Activated CD8-positive, alpha-beta T cell treated with anti-CD3 and anti-CD28 coated beads for 36 hours (primary cell): ENCODE results near the gene LARP6. TPM values are rescaled to one million over a fixed set of nuclear protein-coding genes. Genes with fewer than 3 reads are reported as not detected.

Experiments
- ATAC-seq: fragments of 200-7000 bp; cut with Tn5 transposase; one replicate; pipeline ENCODE4 v1.10.0; 2021; ENCODE audit warnings: mild to moderate bottlenecking, moderate library complexity
- CTCF ChIA-PET: fragments of 350-600 bp; sonication (Branson Sonifier 250); formaldehyde crosslinking; loops from one replicate; lab custom pipeline; 2021; ENCODE audit warnings: antibody characterized with exemption; lab: Charles Lee
- POLR2A ChIA-PET: fragments of 350-600 bp; sonication (Branson Sonifier 250); formaldehyde crosslinking; loops from one replicate; lab custom pipeline; 2021; ENCODE audit warnings: antibody characterized with exemption; lab: Charles Lee
- DNase-seq: peaks from one replicate; pipeline ENCODE4 v3.0.0-alpha.2; 2020
- H3K27ac Mint-ChIP-seq: one replicate; pipeline ENCODE4 v1.8.0; 2021; ENCODE audit warnings: mild to moderate bottlenecking, mixed read lengths
- H3K27me3 Mint-ChIP-seq: one replicate; pipeline ENCODE4 v1.8.0; 2021; ENCODE audit warnings: mixed read lengths
- H3K36me3 Mint-ChIP-seq: one replicate; pipeline ENCODE4 v1.8.0; 2021; ENCODE audit warnings: low read depth, mixed read lengths
- H3K4me1 Mint-ChIP-seq: one replicate; pipeline ENCODE4 v1.8.0; 2021; ENCODE audit warnings: low read depth, mixed read lengths
- H3K4me3 Mint-ChIP-seq: one replicate; pipeline ENCODE4 v1.8.0; 2021; ENCODE audit warnings: mild to moderate bottlenecking, moderate library complexity, mixed read lengths
- H3K9me3 Mint-ChIP-seq: one replicate; pipeline ENCODE4 v1.8.0; 2021; ENCODE audit warnings: mixed read lengths
- CTCF ChIP-seq: fragments of 200-600 bp; IDR thresholded peaks from one replicate; pipeline ENCODE4 v1.8.0; 2022; ENCODE audit warnings: antibody characterized with exemption, mild to moderate bottlenecking
- intact Hi-C: fragments of 100-400 bp; cut with micrococcal nuclease; formaldehyde crosslinking; loops from one replicate; pipeline ENCODE4 v1.10.0; 2022
- total RNA-seq, 2 experiments: library from RNA; stranded (reverse); gene quantifications; one replicate each; pipeline ENCODE4 v1.2.3, GENCODE V29; 2021

The LARP6 gene
- total RNA-seq, 2 experiments from 2014 or later = 0.36 to 0.41 TPM

- Mint-ChIP-seq H3K4me3 (no peak overlapping the region), H3K27me3 (peaks cover 46% of the 10 kb centered on the region), H3K36me3 (no peaks in the 10 kb centered on the region), H3K4me1 (peaks cover 6% of the 10 kb centered on the region), H3K27ac (no peak overlapping the region), H3K9me3 (no peaks in the 10 kb centered on the region)
- POLR2A ChIA-PET = no interaction called here
- TF ChIP-seq CTCF = no peak
- ATAC-seq (no peak), DNase-seq (no peak)
- CTCF ChIA-PET = no interaction called here
- intact Hi-C loops = no loop called here
These were observed 2.1 kb downstream of the LARP6 start for GRCh38 chr15:70851889-70852288.

- no peaks in the 10 kb centered on the region for H3K36me3 Mint-ChIP-seq
- ATAC-seq (no peak), DNase-seq (no peak)
- POLR2A ChIA-PET = no interaction called here
- no peak overlapping the region for H3K4me3 Mint-ChIP-seq
- CTCF ChIA-PET = interaction anchor here (1.3 kb wide), 1 partner anchor 21 kb away, joined by 5 read pairs; no protein-coding TSS in a partner anchor
- no peak for TF ChIP-seq CTCF
- H3K27ac Mint-ChIP-seq = no peak overlapping the region
- H3K9me3 Mint-ChIP-seq = no peaks in the 10 kb centered on the region
- no peaks in the 10 kb centered on the region for H3K4me1 Mint-ChIP-seq
- H3K27me3 Mint-ChIP-seq = peaks cover 16% of the 10 kb centered on the region
- intact Hi-C loops = no loop called here
These were observed 8.2 kb downstream of the LARP6 start for GRCh38 chr15:70845602-70846360.

GRCh38 chr15:70837476-70837875, 16.5 kb downstream of the LARP6 start:
- H3K9me3 Mint-ChIP-seq = no peaks in the 10 kb centered on the region
- CTCF ChIA-PET = interaction anchor here (1.1 kb wide), 1 partner anchor 26 kb away, joined by 3 read pairs; no protein-coding TSS in a partner anchor
- ATAC-seq (no peak), DNase-seq (no peak)
- POLR2A ChIA-PET = no interaction called here
- no peak for TF ChIP-seq CTCF
- H3K27me3 Mint-ChIP-seq = peaks cover 3% of the 10 kb centered on the region
- intact Hi-C loops = no loop called here
- no peak overlapping the region for H3K4me3 Mint-ChIP-seq
- H3K4me1 Mint-ChIP-seq = no peaks in the 10 kb centered on the region
- H3K27ac Mint-ChIP-seq = no peak overlapping the region
- H3K36me3 Mint-ChIP-seq = no peaks in the 10 kb centered on the region

- ChIA-PET POLR2A (no interaction called here), CTCF (interaction anchor here (1.7 kb wide), 1 partner anchor 11 kb away, joined by 7 read pairs; no protein-coding TSS in a partner anchor)
- ATAC-seq (no peak), DNase-seq (no peak)
- Mint-ChIP-seq H3K4me3 (no peak overlapping the region), H3K27ac (no peak overlapping the region), H3K4me1 (no peaks in the 10 kb centered on the region), H3K27me3 (peaks cover 3% of the 10 kb centered on the region), H3K36me3 (no peaks in the 10 kb centered on the region), H3K9me3 (no peaks in the 10 kb centered on the region)
- no peak for TF ChIP-seq CTCF
- intact Hi-C loops = no loop called here
These were observed 18.1 kb downstream of the LARP6 start for GRCh38 chr15:70835841-70836240.

GRCh38 chr15:70835415-70835814, 18.5 kb downstream of the LARP6 start:
- DNase-seq (no peak), ATAC-seq (no peak)
- Mint-ChIP-seq H3K36me3 (no peaks in the 10 kb centered on the region), H3K9me3 (no peaks in the 10 kb centered on the region), H3K27ac (no peak overlapping the region), H3K4me3 (no peak overlapping the region), H3K27me3 (peaks cover 3% of the 10 kb centered on the region), H3K4me1 (no peaks in the 10 kb centered on the region)
- TF ChIP-seq CTCF = no peak
- CTCF ChIA-PET = interaction anchor here (1.7 kb wide), 1 partner anchor 11 kb away, joined by 7 read pairs; no protein-coding TSS in a partner anchor
- intact Hi-C loops = no loop called here
- POLR2A ChIA-PET = no interaction called here
